Myocyte (in vitro differentiated cells): ENCODE measurements around the gene CSTB. TPM values are rescaled to one million over a fixed set of nuclear protein-coding genes. Genes with fewer than 3 reads are reported as not detected.
A peak's percentile ranks its signal among the peaks of the same experiment; 100 is the strongest.
"Not testable (repeated sequence)": the region's sequence is repeated elsewhere in the genome, so short reads cannot be mapped to it uniquely, and the experiment has no call there.

Experiments used
- DNase-seq: peaks from one replicate; pipeline ENCODE4 v3.0.0-alpha.2; 2012; ENCODE audit warnings: low read depth
- polyA plus RNA-seq: library from polyadenylated mRNA; unstranded; fragments of >200 nt; gene quantifications from one replicate; pipeline ENCODE4 v1.2.1, GENCODE V29; 2012; ENCODE audit warnings: missing spikeins
- total RNA-seq: library from RNA; depleted of rRNA; stranded (reverse); fragments of >200 nt; gene quantifications from 2 replicates; pipeline ENCODE4 v1.2.3, GENCODE V29; 2014

Gene CSTB
- 6.9 and 12.5 TPM in 2 replicates for total RNA-seq
- polyA plus RNA-seq = 112 TPM

GRCh38 chr21:43775795-43776430 lies at the start of gene CSTB:
Gene CSTB (minus strand): TSS chr21:43776308. CDS start chr21:43776269, 39 bp downstream.
- DNase-seq = peak; percentile 78

- no peak for DNase-seq
Observed at GRCh38 chr21:43825242-43825935, 49.3 kb upstream of the CSTB start.

GRCh38 chr21:43824333-43825241 lies 48.5 kb upstream of the CSTB start:
- peak; percentile 66 for DNase-seq

GRCh38 chr21:43822741-43823140 lies 46.6 kb upstream of the CSTB start:
- DNase-seq = not testable (repeated sequence)

GRCh38 chr21:43822166-43822565 lies 46.1 kb upstream of the CSTB start:
- DNase-seq = not testable (repeated sequence)

GRCh38 chr21:43820466-43820865 lies 44.4 kb upstream of the CSTB start:
- no peak for DNase-seq

GRCh38 chr21:43819511-43820405 lies 43.6 kb upstream of the CSTB start:
- no peak for DNase-seq

GRCh38 chr21:43818685-43819084 lies 42.6 kb upstream of the CSTB start:
- DNase-seq = no peak

GRCh38 chr21:43817157-43818086 lies 41.3 kb upstream of the CSTB start:
- no peak for DNase-seq

GRCh38 chr21:43816611-43817071 lies 40.5 kb upstream of the CSTB start:
- no peak for DNase-seq

- no peak for DNase-seq
Observed at GRCh38 chr21:43815991-43816390, 39.9 kb upstream of the CSTB start.

- no peak for DNase-seq
Observed at GRCh38 chr21:43815107-43815613, 39.1 kb upstream of the CSTB start.

- peak; percentile 21 for DNase-seq
Observed at GRCh38 chr21:43814215-43815106, 38.4 kb upstream of the CSTB start.

GRCh38 chr21:43813656-43813980 lies 37.5 kb upstream of the CSTB start:
- no peak for DNase-seq

- DNase-seq = no peak
Observed at GRCh38 chr21:43812957-43813655, 37.0 kb upstream of the CSTB start.

- no peak for DNase-seq
Observed at GRCh38 chr21:43812139-43812821, 36.2 kb upstream of the CSTB start.
